Lung (tissue), 12 donors: ENCODE data around the gene ST13. TPM values are rescaled to one million over a fixed set of nuclear protein-coding genes. Genes with fewer than 3 reads are reported as not detected.

Source experiments
- ATAC-seq: fragments of 200-7000 bp; cut with Tn5 transposase; one replicate; pipeline ENCODE4 v1.9.1; 2020; ENCODE audit warnings: moderate number of reproducible peaks; ENCODE audit not compliant: insufficient read depth, low FRiP score
- DNase-seq, 3 donors: peaks; one replicate each; pipeline ENCODE4 v3.0.0-alpha.2; 2013 to 2017
- H3K27ac ChIP-seq, 2 donors: one replicate each; pipeline ENCODE4 v1.5.1; 2013; ENCODE audit warnings: mild to moderate bottlenecking in 2 of 2, moderate library complexity in 2 of 2, control low read depth in 1 of 2, inconsistent platforms in 1 of 2, low read depth in 1 of 2, low read length in 1 of 2
- H3K27me3 ChIP-seq, 3 donors: one replicate each; pipeline ENCODE4 v1.5.1; 2013; ENCODE audit warnings: low read length in 2 of 3; ENCODE audit not compliant: control insufficient read depth in 3 of 3, insufficient read depth in 3 of 3
- H3K36me3 ChIP-seq, 4 donors: one replicate each; pipeline ENCODE4 v1.5.1; 2013; ENCODE audit warnings: low read length in 4 of 4, mild to moderate bottlenecking in 1 of 4, moderate library complexity in 1 of 4; ENCODE audit not compliant: control insufficient read depth in 4 of 4, insufficient read depth in 4 of 4
- H3K4me1 ChIP-seq, 5 donors: one replicate each; pipeline ENCODE4 v1.5.1; 2013; ENCODE audit warnings: low read length in 5 of 5, mild to moderate bottlenecking in 2 of 5, moderate library complexity in 1 of 5; ENCODE audit not compliant: control insufficient read depth in 5 of 5, insufficient read depth in 5 of 5
- H3K4me3 ChIP-seq: one replicate; pipeline ENCODE4 v1.5.1; 2013; ENCODE audit warnings: mild to moderate bottlenecking, control low read depth, moderate library complexity
- H3K9ac ChIP-seq, 2 donors: one replicate each; pipeline ENCODE4 v1.5.1; 2013; ENCODE audit warnings: low read length in 2 of 2, control low read depth in 1 of 2; ENCODE audit not compliant: insufficient read depth in 1 of 2
- H3K9me3 ChIP-seq, 4 donors: one replicate each; pipeline ENCODE4 v1.5.1; 2013; ENCODE audit warnings: low read length in 3 of 4, mild to moderate bottlenecking in 1 of 4, moderate library complexity in 1 of 4; ENCODE audit not compliant: control insufficient read depth in 4 of 4, insufficient read depth in 3 of 4
- whole genome bisulfite sequencing, 2 donors: extraction: QIAGEN DNeasy Blood & Tissue Kit; methylation state at CpG; one replicate each; pipeline ENCODE4 v1.1.7; 2013; 5-methylcytosine and 5-hydroxymethylcytosine counted together
- polyA plus RNA-seq, 2 donors: library from polyadenylated mRNA; stranded (reverse); fragments of 200-250 nt; gene quantifications; one replicate each; pipeline ENCODE4 v1.2.1, GENCODE V29; 2013
- total RNA-seq, 2 donors: library from RNA; depleted of rRNA in 1 of 2; stranded (reverse); fragments of >200 nt in 1 of 2; gene quantifications; one replicate each; pipeline ENCODE4 v1.2.1, GENCODE V29; 2014 to 2021
- TF ChIP-seq, protein P1 (sequence below): IDR thresholded peaks from 2 replicates; pipeline ENCODE4 v1.5.1; 2012; ENCODE audit warnings: mild to moderate bottlenecking; ENCODE audit errors: control extremely low read depth, extremely low read depth
- donor health status: control.
- donor health status: control.
- donor health status: Bipolar disorder and iron deficiency.
- donor health status: healthy.
- donor health status: DM: yes; HTN: yes; CAD: no.

The ST13 gene
- total and polyA plus RNA-seq, 4 donors, result 61.9 to 208 (median 132) TPM

DNA sequence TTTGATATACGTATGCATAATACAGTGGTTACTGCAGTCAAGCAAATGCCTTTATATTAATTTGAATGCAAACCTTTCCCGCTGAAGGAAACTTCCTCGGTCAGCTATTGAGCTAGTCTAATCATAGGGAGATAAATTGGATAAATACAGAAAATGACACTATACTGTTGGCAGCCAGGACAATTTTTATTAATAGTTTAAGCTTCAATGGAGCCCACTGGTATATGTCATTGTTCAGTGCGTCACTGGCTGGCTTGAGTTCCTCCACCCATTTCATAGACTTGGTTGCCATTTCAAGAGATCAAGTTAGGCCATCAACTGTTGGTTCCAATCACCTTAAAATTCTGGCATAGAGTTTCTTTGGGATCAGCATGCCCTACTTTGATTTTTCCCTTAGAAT, 38.0 kb upstream of the ST13 start:
- H3K9ac ChIP-seq, result no peak overlapping the region
- no peak overlapping the region for H3K4me3 ChIP-seq
- 94 to 96% methylated on average over 4 of the region's 4 CpGs for WGBS, 2 donors
- no peak for ATAC-seq
- H3K27ac ChIP-seq, result no peak overlapping the region
- H3K27me3 ChIP-seq, result no peaks in the 10 kb centered on the region
- TF ChIP-seq, protein P1, sequence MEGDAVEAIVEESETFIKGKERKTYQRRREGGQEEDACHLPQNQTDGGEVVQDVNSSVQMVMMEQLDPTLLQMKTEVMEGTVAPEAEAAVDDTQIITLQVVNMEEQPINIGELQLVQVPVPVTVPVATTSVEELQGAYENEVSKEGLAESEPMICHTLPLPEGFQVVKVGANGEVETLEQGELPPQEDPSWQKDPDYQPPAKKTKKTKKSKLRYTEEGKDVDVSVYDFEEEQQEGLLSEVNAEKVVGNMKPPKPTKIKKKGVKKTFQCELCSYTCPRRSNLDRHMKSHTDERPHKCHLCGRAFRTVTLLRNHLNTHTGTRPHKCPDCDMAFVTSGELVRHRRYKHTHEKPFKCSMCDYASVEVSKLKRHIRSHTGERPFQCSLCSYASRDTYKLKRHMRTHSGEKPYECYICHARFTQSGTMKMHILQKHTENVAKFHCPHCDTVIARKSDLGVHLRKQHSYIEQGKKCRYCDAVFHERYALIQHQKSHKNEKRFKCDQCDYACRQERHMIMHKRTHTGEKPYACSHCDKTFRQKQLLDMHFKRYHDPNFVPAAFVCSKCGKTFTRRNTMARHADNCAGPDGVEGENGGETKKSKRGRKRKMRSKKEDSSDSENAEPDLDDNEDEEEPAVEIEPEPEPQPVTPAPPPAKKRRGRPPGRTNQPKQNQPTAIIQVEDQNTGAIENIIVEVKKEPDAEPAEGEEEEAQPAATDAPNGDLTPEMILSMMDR, result no peak
- H3K36me3 ChIP-seq, result peaks cover 0 to 12% (median 2%) of the 10 kb centered on the region in 4 donors
- H3K9me3 ChIP-seq, result no peaks in the 10 kb centered on the region
- H3K4me1 ChIP-seq, result peaks cover 0 to 5% (median 0%) of the 10 kb centered on the region in 5 donors
- DNase-seq, result no peak

DNA sequence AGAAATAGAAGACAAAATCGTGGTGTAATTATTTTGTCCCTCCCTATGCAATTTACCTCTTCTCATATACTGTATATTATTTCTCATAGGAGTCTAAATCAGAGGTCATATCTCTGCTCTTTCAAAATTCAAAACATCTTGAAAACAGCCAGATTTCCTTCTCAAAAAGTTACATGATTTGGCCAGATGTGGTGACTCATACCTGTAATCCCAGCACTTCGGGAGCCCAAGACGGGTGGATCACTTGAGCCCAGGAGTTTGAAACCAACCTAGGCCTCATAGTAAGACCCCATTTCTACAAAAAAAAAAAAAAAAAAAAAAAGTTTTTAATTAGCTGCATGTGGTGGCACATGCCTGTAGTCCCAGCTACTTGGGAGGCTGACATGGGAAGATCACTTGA, 34.4 kb upstream of the ST13 start:
- H3K4me1 ChIP-seq, result peaks cover 0 to 5% (median 0%) of the 10 kb centered on the region in 5 donors
- DNase-seq, result no peak
- TF ChIP-seq, protein P1, result no peak
- no peaks in the 10 kb centered on the region for H3K9me3 ChIP-seq
- 92 to 97% methylated on average over 3 of the region's 3 CpGs for WGBS, 2 donors
- ATAC-seq, result no peak
- H3K4me3 ChIP-seq, result no peak overlapping the region
- no peaks in the 10 kb centered on the region for H3K27me3 ChIP-seq
- no peak overlapping the region for H3K27ac ChIP-seq
- peaks cover 3 to 24% (median 11%) of the 10 kb centered on the region in 4 donors for H3K36me3 ChIP-seq
- H3K9ac ChIP-seq, result no peak overlapping the region

DNA sequence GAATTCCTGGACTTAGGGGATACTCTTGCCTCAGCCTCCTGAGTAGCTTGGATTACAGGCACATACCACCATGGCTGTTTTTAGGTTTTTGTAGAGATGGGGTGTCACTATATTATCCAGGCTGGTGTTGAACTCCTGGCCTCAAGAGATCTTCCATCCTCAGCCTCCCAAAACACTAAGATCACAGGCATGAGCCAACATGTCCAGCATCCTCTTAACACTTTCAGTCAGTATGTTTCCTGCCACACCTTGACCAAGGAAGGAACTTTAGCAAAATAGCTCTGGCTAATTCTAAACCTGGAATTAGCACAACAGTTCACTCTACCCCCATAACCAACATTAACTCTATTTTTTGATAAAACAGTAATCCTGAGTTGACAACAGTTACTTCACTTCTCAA, 32.7 kb upstream of the ST13 start:
- Histone ChIP-seq H3K4me1 (no peaks in the 10 kb centered on the region), H3K9ac (no peak overlapping the region), H3K27me3 (no peaks in the 10 kb centered on the region), H3K9me3 (no peaks in the 10 kb centered on the region), H3K36me3 (peaks cover 3 to 21% (median 11%) of the 10 kb centered on the region in 4 donors), H3K4me3 (no peak overlapping the region), H3K27ac (no peak overlapping the region)
- TF ChIP-seq, protein P1, result no peak
- DNase-seq, result no peak
- no peak for ATAC-seq

DNA sequence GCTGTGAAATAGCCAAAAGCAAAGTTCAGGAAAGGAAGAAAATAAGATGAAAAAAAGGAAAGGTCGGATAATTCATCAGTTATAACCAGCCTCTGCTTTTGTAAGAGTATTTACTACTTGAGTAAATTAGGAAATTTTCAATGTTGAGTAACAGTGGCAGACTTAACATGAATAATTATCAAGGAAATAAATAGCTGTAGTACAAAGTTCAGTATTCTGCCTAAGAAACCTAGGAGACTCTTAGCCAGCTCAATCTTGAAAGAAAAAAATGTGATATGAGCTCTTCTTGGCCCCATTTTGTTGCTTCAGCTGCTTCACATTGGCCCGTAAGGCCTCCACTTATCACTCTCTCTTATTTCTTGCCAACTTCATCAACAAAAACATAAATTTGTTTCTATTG, 22.5 kb upstream of the ST13 start:
- Histone ChIP-seq H3K9me3 (no peaks in the 10 kb centered on the region), H3K9ac (no peak overlapping the region), H3K36me3 (peaks cover 3 to 10% (median 9%) of the 10 kb centered on the region in 4 donors), H3K27me3 (no peaks in the 10 kb centered on the region), H3K4me1 (peaks cover 0 to 2% (median 0%) of the 10 kb centered on the region in 5 donors), H3K27ac (no peak overlapping the region), H3K4me3 (no peak overlapping the region)
- WGBS, 2 donors, result 84% methylated on average over 2 of the region's 2 CpGs
- no peak for ATAC-seq
- TF ChIP-seq, protein P1, result no peak
- DNase-seq, result no peak
